IMR-90 (cell line): ENCODE data around the gene ST6GALNAC3. TPM values are rescaled to one million over a fixed set of nuclear protein-coding genes. Genes with fewer than 3 reads are reported as not detected.

Source experiments
- ATAC-seq: fragments of 200-7000 bp; cut with Tn5 transposase; 2 replicates; pipeline ENCODE4 v1.9.1; 2020; ENCODE audit warnings: low read depth, mild to moderate bottlenecking, moderate library complexity
- BruUV-seq: library from RNA; stranded (reverse); fragments of 400-500 nt; replicated peaks from 2 replicates; lab custom pipeline; 2021; lab: Mats Ljungman, UMichigan
- CTCF ChIA-PET: fragments of 300-600 bp; formaldehyde crosslinking; extraction: SDS; loops from one replicate; lab custom pipeline; 2021; ENCODE audit warnings: antibody characterized with exemption; lab: Yijun Ruan, JAX
- POLR2A ChIA-PET: fragments of 300-600 bp; sonication (Branson Sonifier 250); formaldehyde crosslinking; loops from one replicate; lab custom pipeline; 2022; ENCODE audit warnings: antibody characterized with exemption; ENCODE audit not compliant: unreplicated experiment; lab: Charles Lee
- DNase-seq: peaks from one replicate; pipeline ENCODE4 v3.0.0; 2013
- H2AFZ ChIP-seq: replicated peaks from 2 replicates; pipeline ENCODE3; 2013; ENCODE audit warnings: low read length, mild to moderate bottlenecking; ENCODE audit not compliant: poor library complexity
- H2AK5ac ChIP-seq: 2 replicates; pipeline ENCODE4 v1.6.1; 2013; ENCODE audit warnings: low read depth, low read length, inconsistent platforms
- H2AK9ac ChIP-seq: replicated peaks from 2 replicates; pipeline ENCODE3; 2013; ENCODE audit warnings: mild to moderate bottlenecking, low read depth, low read length, moderate library complexity; ENCODE audit not compliant: poor library complexity
- H2BK120ac ChIP-seq: 2 replicates; pipeline ENCODE4 v1.6.1; 2013; ENCODE audit warnings: low read depth, low read length, inconsistent platforms
- H2BK15ac ChIP-seq: 3 replicates; pipeline ENCODE4 v1.6.1; 2013; ENCODE audit warnings: low read depth, low read length, inconsistent platforms
- H2BK20ac ChIP-seq: 2 replicates; pipeline ENCODE4 v1.6.1; 2013; ENCODE audit warnings: low read depth, mild to moderate bottlenecking, inconsistent platforms, low read length, moderate library complexity
- H2BK5ac ChIP-seq: 2 replicates; pipeline ENCODE4 v1.6.1; 2013; ENCODE audit warnings: mild to moderate bottlenecking, low read depth, low read length, inconsistent platforms; ENCODE audit not compliant: poor library complexity, severe bottlenecking
- H3K14ac ChIP-seq: replicated peaks from 2 replicates; pipeline ENCODE4 v1.6.1; 2013; ENCODE audit warnings: low read depth, low read length, inconsistent platforms
- H3K18ac ChIP-seq: 2 replicates; pipeline ENCODE4 v1.6.1; 2013; ENCODE audit warnings: low read depth, low read length, control low read depth
- H3K23ac ChIP-seq: 2 replicates; pipeline ENCODE4 v1.6.1; 2013; ENCODE audit warnings: low read depth, low read length, inconsistent platforms
- H3K27ac ChIP-seq: 2 replicates; pipeline ENCODE4 v1.5.1; 2013; ENCODE audit warnings: mild to moderate bottlenecking, control low read depth, low read length; ENCODE audit not compliant: insufficient read depth
- H3K27me3 ChIP-seq: 2 replicates; pipeline ENCODE4 v1.6.1; 2013; ENCODE audit warnings: low read length; ENCODE audit not compliant: control insufficient read depth, insufficient read depth
- H3K36me3 ChIP-seq: 2 replicates; pipeline ENCODE4 v1.6.1; 2013; ENCODE audit warnings: low read length, mixed read lengths; ENCODE audit not compliant: control insufficient read depth, insufficient read depth
- H3K4ac ChIP-seq: 2 replicates; pipeline ENCODE4 v1.6.1; 2013; ENCODE audit warnings: low read depth, low read length, inconsistent platforms
- H3K4me1 ChIP-seq: 2 replicates; pipeline ENCODE4 v1.6.1; 2013; ENCODE audit warnings: low read length, mixed read lengths; ENCODE audit not compliant: control insufficient read depth, insufficient read depth
- H3K4me2 ChIP-seq: 2 replicates; pipeline ENCODE4 v1.6.1; 2013; ENCODE audit warnings: low read depth, mild to moderate bottlenecking, control low read depth, low read length, moderate library complexity
- H3K4me3 ChIP-seq: 2 replicates; pipeline ENCODE4 v1.5.1; 2013; ENCODE audit warnings: low read depth, mild to moderate bottlenecking, control low read depth, low read length, moderate library complexity; ENCODE audit not compliant: insufficient read depth
- H3K56ac ChIP-seq: 2 replicates; pipeline ENCODE4 v1.6.1; 2013; ENCODE audit warnings: low read length, inconsistent platforms; ENCODE audit not compliant: insufficient read depth; ENCODE audit errors: extremely low read depth
- H3K79me1 ChIP-seq, 2 experiments: 2 replicates each; pipeline ENCODE4 v1.6.1; 2013; ENCODE audit warnings: low read length in 2 of 2, inconsistent platforms in 1 of 2, low read depth in 1 of 2
- H3K9ac ChIP-seq: 2 replicates; pipeline ENCODE4 v1.6.1; 2013; ENCODE audit warnings: low read depth, low read length, control low read depth
- H3K9me1 ChIP-seq: 2 replicates; pipeline ENCODE4 v1.6.1; 2013; ENCODE audit warnings: low read length, inconsistent platforms; ENCODE audit not compliant: insufficient read depth
- H3K9me3 ChIP-seq: 2 replicates; pipeline ENCODE4 v1.6.1; 2013; ENCODE audit warnings: low read length; ENCODE audit not compliant: control insufficient read depth, insufficient read depth
- H4K20me1 ChIP-seq: 2 replicates; pipeline ENCODE4 v1.6.1; 2013; ENCODE audit warnings: low read length, inconsistent platforms; ENCODE audit not compliant: insufficient read depth
- H4K5ac ChIP-seq: 2 replicates; pipeline ENCODE4 v1.6.1; 2013; ENCODE audit warnings: mild to moderate bottlenecking, low read depth, low read length, control low read depth
- H4K8ac ChIP-seq, 2 experiments: 2 replicates each; pipeline ENCODE4 v1.6.1; 2013; ENCODE audit warnings: low read depth in 2 of 2, low read length in 2 of 2, control low read depth in 1 of 2, inconsistent platforms in 1 of 2
- H4K91ac ChIP-seq: 2 replicates; pipeline ENCODE4 v1.6.1; 2013; ENCODE audit warnings: low read depth, low read length, inconsistent platforms; ENCODE audit not compliant: insufficient read depth
- BHLHE40 ChIP-seq: fragments of 150-350 bp; IDR thresholded peaks from 2 replicates; pipeline ENCODE4 v1.6.1; 2016; ENCODE audit warnings: mild to moderate bottlenecking, low read depth, low read length
- CEBPB ChIP-seq: IDR thresholded peaks from 2 replicates; pipeline ENCODE4 v1.6.1; 2012; ENCODE audit warnings: low read depth, low read length, improper control_type of control experiment
- CHD1 ChIP-seq: IDR thresholded peaks from 2 replicates; pipeline ENCODE4 v1.6.1; 2012; ENCODE audit warnings: low read depth, low read length, improper control_type of control experiment
- ELK1 ChIP-seq: fragments of 150-350 bp; IDR thresholded peaks from 2 replicates; pipeline ENCODE4 v1.6.1; 2016; ENCODE audit warnings: low read depth, mild to moderate bottlenecking, low read length, moderate library complexity, borderline replicate concordance
- FOS ChIP-seq: fragments of 150-350 bp; IDR thresholded peaks from 2 replicates; pipeline ENCODE4 v1.6.1; 2016; ENCODE audit warnings: low read depth, low read length
- MAFK ChIP-seq: IDR thresholded peaks from 2 replicates; pipeline ENCODE4 v1.6.1; 2012; ENCODE audit warnings: low read depth, low read length, improper control_type of control experiment
- MAZ ChIP-seq: IDR thresholded peaks from 2 replicates; pipeline ENCODE4 v1.6.1; 2012; ENCODE audit warnings: low read depth, mild to moderate bottlenecking, low read length, improper control_type of control experiment, moderate library complexity, borderline replicate concordance
- MXI1 ChIP-seq: IDR thresholded peaks from 2 replicates; pipeline ENCODE4 v1.6.1; 2012; ENCODE audit warnings: low read depth, mild to moderate bottlenecking, low read length, moderate library complexity, borderline replicate concordance
- NFE2L2 ChIP-seq: fragments of 150-350 bp; IDR thresholded peaks from 2 replicates; pipeline ENCODE4 v1.6.1; 2016; ENCODE audit warnings: low read depth, mild to moderate bottlenecking, low read length
- POLR2A ChIP-seq: IDR thresholded peaks from 2 replicates; pipeline ENCODE4 v1.6.1; 2012; ENCODE audit warnings: mild to moderate bottlenecking, low read depth, low read length
- RAD21 ChIP-seq: IDR thresholded peaks from 2 replicates; pipeline ENCODE4 v1.6.1; 2012; ENCODE audit warnings: low read length, improper control_type of control experiment
- RCOR1 ChIP-seq: IDR thresholded peaks from 2 replicates; pipeline ENCODE4 v1.6.1; 2012; ENCODE audit warnings: mild to moderate bottlenecking, low read length, improper control_type of control experiment; ENCODE audit not compliant: insufficient replicate concordance
- SMC3 ChIP-seq: fragments of 150-350 bp; IDR thresholded peaks from 2 replicates; pipeline ENCODE4 v1.6.1; 2016; ENCODE audit warnings: low read depth, mild to moderate bottlenecking, antibody characterized with exemption, low read length, moderate library complexity
- USF2 ChIP-seq: fragments of 150-350 bp; IDR thresholded peaks from 2 replicates; pipeline ENCODE4 v1.6.1; 2017; ENCODE audit warnings: mild to moderate bottlenecking, antibody characterized with exemption, low read length, low read depth
- dilution Hi-C: fragments of 300-500 bp; cut with HindIII; formaldehyde crosslinking; loops from one replicate; pipeline ENCODE4 v1.14.3; 2018; ENCODE audit warnings: low sequenced_read_pairs; ENCODE audit not compliant: unreplicated experiment
- in situ Hi-C: fragments of 300-500 bp; cut with MboI; formaldehyde crosslinking; loops from 3 replicates; pipeline ENCODE4 v1.14.3; 2019; ENCODE audit warnings: low sequenced_read_pairs, inconsistent platforms, mixed read lengths
- intact Hi-C: fragments of 100-400 bp; cut with micrococcal nuclease; formaldehyde crosslinking; loops from 2 replicates; pipeline ENCODE4 v1.10.0; 2022
- polyA plus RNA-seq, 3 experiments: library from polyadenylated mRNA; depleted of rRNA; stranded (reverse); fragments of >200 nt; gene quantifications; 2 replicates each; pipeline ENCODE4 v1.2.3, GENCODE V29; 2012; ENCODE audit warnings: low replicate concordance in 1 of 3
- total RNA-seq: library from RNA; depleted of rRNA; stranded (reverse); fragments of >200 nt; gene quantifications from 2 replicates; pipeline ENCODE4 v1.2.3, GENCODE V29; 2012

ST6GALNAC3 gene
- total and polyA plus RNA-seq, 2 of the 4 experiments (the other 2 are of a cell fraction), result 0.65 to 1.3 TPM

- no TSS peak for BruUV-seq
- no peak overlapping the region for H3K27ac ChIP-seq
- H2BK5ac ChIP-seq, result no peak overlapping the region
- DNase-seq (no peak), ATAC-seq (no peak)
- no peak overlapping the region for H3K4me3 ChIP-seq
- H3K4ac ChIP-seq, result no peak overlapping the region
- dilution Hi-C loops (no loop called here), in situ Hi-C loops (no loop called here), intact Hi-C loops (no loop called here)
- H3K9me1 ChIP-seq, result no peaks in the 10 kb centered on the region
- H3K4me2 ChIP-seq, result no peak overlapping the region
- H2AK5ac ChIP-seq, result no peak overlapping the region
- no peak overlapping the region for H4K8ac ChIP-seq
- POLR2A ChIA-PET, result no interaction called here
- H3K14ac ChIP-seq, result no peak overlapping the region
- no peaks in the 10 kb centered on the region for H4K20me1 ChIP-seq
- no peak overlapping the region for H2BK20ac ChIP-seq
- H3K9me3 ChIP-seq, result no peaks in the 10 kb centered on the region
- no peaks in the 10 kb centered on the region for H3K36me3 ChIP-seq
- CTCF ChIA-PET, result no interaction called here
- no peak overlapping the region for H4K91ac ChIP-seq
- H3K18ac ChIP-seq, result no peak overlapping the region
- no peaks in the 10 kb centered on the region for H3K79me1 ChIP-seq
- H3K27me3 ChIP-seq, result no peaks in the 10 kb centered on the region
- TF ChIP-seq FOS, result no peak
- TF ChIP-seq NFE2L2, result no peak
- TF ChIP-seq MXI1, result no peak
- TF ChIP-seq RCOR1, result no peak
- TF ChIP-seq MAZ, result no peak
- no peak for TF ChIP-seq ELK1
- TF ChIP-seq MAFK, result no peak
- no peak for TF ChIP-seq BHLHE40
- TF ChIP-seq POLR2A, result no peak
- TF ChIP-seq CEBPB, result no peak
- no peak for TF ChIP-seq CHD1
- TF ChIP-seq SMC3, result no peak
- TF ChIP-seq USF2, result no peak
- no peak for TF ChIP-seq RAD21
- no peak overlapping the region for H4K5ac ChIP-seq
- H2AK9ac ChIP-seq, result no peak overlapping the region
- H2AFZ ChIP-seq, result no peak overlapping the region
- H2BK120ac ChIP-seq, result no peak overlapping the region
- no peaks in the 10 kb centered on the region for H3K4me1 ChIP-seq
- H3K9ac ChIP-seq, result no peak overlapping the region
- no peak overlapping the region for H3K56ac ChIP-seq
- no peak overlapping the region for H2BK15ac ChIP-seq
- no peak overlapping the region for H3K23ac ChIP-seq
Measured at GRCh38 chr1:76572229-76572628, 497.7 kb downstream of the ST6GALNAC3 start.
